ENCODE results near the gene ADAMTS2. TPM values are rescaled to one million over a fixed set of nuclear protein-coding genes. Genes with fewer than 3 reads are reported as not detected.
A peak's percentile ranks its signal among the peaks of the same experiment; 100 is the strongest.

The ADAMTS2 gene
- total and polyA plus RNA-seq, 2 donors from 2014 or later = 2.0 to 13.6 TPM

- DNase-seq = peak in 1 of 5 donors; percentile 82
- Histone ChIP-seq H3K9me3 (ENCODE audit: control insufficient read depth in 2 of 3, insufficient read depth in 1 of 3, low read length in 3 of 3) (peaks cover 0 to 15% (median 0%) of the 10 kb centered on the region in 3 donors), H3K4me1 (ENCODE audit: control insufficient read depth in 2 of 3, insufficient read depth in 2 of 3, low read depth in 1 of 3, low read length in 3 of 3) (no peaks in the 10 kb centered on the region), H3K27me3 (ENCODE audit: control insufficient read depth, insufficient read depth, low read length) (no peaks in the 10 kb centered on the region), H3K27ac (ENCODE audit: low read depth in 2 of 2, low read length in 2 of 2) (no peak overlapping the region), H3K9ac (ENCODE audit: low read length in 3 of 3) (no peak overlapping the region), H3K36me3 (ENCODE audit: control insufficient read depth in 2 of 3, insufficient read depth in 3 of 3, low read length in 3 of 3) (no peaks in the 10 kb centered on the region), H3K4me3 (ENCODE audit: low read length in 3 of 3) (no peak overlapping the region)
- intact Hi-C loops (cut with DNase I) = no loop called here
- no peak for TF ChIP-seq CTCF (IDR thresholded peaks at IDR 0.05; ENCODE audit: borderline replicate concordance, extremely low read depth, insufficient read depth)
- FAIRE-seq = no peak
Measured at GRCh38 chr5:179300581-179301180, 44.6 kb downstream of the ADAMTS2 start.

- intact Hi-C loops (cut with DNase I) = no loop called here
- no peak overlapping the region for H3K27ac ChIP-seq (ENCODE audit: low read depth in 2 of 2, low read length in 2 of 2)
- no peak for TF ChIP-seq CTCF (IDR thresholded peaks at IDR 0.05; ENCODE audit: borderline replicate concordance, extremely low read depth, insufficient read depth)
- H3K4me1 ChIP-seq (ENCODE audit: control insufficient read depth in 2 of 3, insufficient read depth in 2 of 3, low read depth in 1 of 3, low read length in 3 of 3) = no peaks in the 10 kb centered on the region
- H3K27me3 ChIP-seq (ENCODE audit: control insufficient read depth, insufficient read depth, low read length) = no peaks in the 10 kb centered on the region
- no peak overlapping the region for H3K4me3 ChIP-seq (ENCODE audit: low read length in 3 of 3)
- FAIRE-seq = no peak
- H3K36me3 ChIP-seq (ENCODE audit: control insufficient read depth in 2 of 3, insufficient read depth in 3 of 3, low read length in 3 of 3) = no peaks in the 10 kb centered on the region
- H3K9ac ChIP-seq (ENCODE audit: low read length in 3 of 3) = no peak overlapping the region
- DNase-seq = peak in 1 of 5 donors; percentile 18
- H3K9me3 ChIP-seq (ENCODE audit: control insufficient read depth in 2 of 3, insufficient read depth in 1 of 3, low read length in 3 of 3) = no peaks in the 10 kb centered on the region
Measured at GRCh38 chr5:179298181-179298993, 46.9 kb downstream of the ADAMTS2 start.

GRCh38 chr5:179297486-179298180 is 47.6 kb downstream of the ADAMTS2 start:
- H3K27ac ChIP-seq (ENCODE audit: low read depth in 2 of 2, low read length in 2 of 2) = no peak overlapping the region
- peak in 3 of 5 donors; percentile 43 to 64 (median 53) for DNase-seq

More at GRCh38 chr5:179297486-179298180, 47.6 kb downstream of the ADAMTS2 start:
- Histone ChIP-seq H3K27me3 (ENCODE audit: control insufficient read depth, insufficient read depth, low read length) (no peaks in the 10 kb centered on the region), H3K9me3 (ENCODE audit: control insufficient read depth in 2 of 3, insufficient read depth in 1 of 3, low read length in 3 of 3) (no peaks in the 10 kb centered on the region), H3K36me3 (ENCODE audit: control insufficient read depth in 2 of 3, insufficient read depth in 3 of 3, low read length in 3 of 3) (no peaks in the 10 kb centered on the region), H3K9ac (ENCODE audit: low read length in 3 of 3) (no peak overlapping the region), H3K4me3 (ENCODE audit: low read length in 3 of 3) (no peak overlapping the region), H3K4me1 (ENCODE audit: control insufficient read depth in 2 of 3, insufficient read depth in 2 of 3, low read depth in 1 of 3, low read length in 3 of 3) (no peaks in the 10 kb centered on the region)
- intact Hi-C loops (cut with DNase I) = no loop called here
- FAIRE-seq = no peak
- TF ChIP-seq CTCF (IDR thresholded peaks at IDR 0.05; ENCODE audit: borderline replicate concordance, extremely low read depth, insufficient read depth) = no peak

All from kidney (tissue), 14 donors.